ENCODE data around the gene PARP3. TPM values are rescaled to one million over a fixed set of nuclear protein-coding genes. Genes with fewer than 3 reads are reported as not detected.

The PARP3 gene
- total RNA-seq, 1 experiment from 2014 or later = 17.5 TPM

DNA sequence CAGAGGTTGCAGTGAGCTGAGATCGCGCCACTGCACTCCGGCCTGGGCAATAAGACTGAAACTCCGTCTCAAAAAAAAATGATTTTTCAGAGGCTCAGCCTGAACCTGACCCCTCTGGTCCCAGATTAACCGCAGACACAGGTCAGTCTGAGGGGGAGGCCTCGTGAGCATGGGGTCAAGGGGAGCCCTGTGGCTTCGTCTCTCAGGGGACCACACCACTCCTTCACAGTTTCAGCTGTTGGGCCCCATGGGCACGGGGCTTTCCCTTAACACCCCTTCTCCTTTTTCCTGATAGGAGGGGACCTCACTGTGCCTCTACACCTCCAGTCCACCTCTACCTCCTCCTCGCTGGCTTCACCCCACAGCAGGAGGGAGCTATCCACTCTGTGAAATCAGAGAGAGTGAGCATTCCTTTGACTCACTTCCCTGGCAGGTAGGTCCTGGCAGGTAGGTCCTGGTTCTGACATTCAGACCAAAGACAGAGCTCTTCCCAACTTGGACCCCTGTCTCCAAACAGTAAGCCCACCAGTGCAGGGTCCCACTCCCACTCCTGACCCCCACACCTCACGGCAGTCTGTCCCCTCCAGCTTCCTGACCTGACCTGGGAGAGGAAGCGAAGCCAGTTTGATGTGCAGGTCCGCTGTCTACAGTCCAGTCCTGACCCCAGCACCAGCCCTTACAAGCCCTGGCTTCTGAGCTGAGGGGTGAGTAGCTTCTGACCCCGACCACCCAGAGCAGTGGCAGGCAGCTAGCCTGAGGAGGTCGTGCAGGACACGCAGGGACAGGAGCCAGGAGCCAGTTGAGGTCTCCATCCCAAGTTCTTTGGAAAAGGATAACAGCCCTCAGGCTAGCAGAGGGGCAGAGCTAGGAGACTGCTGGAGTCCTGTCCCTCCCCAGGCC is 9.4 kb upstream of the PARP3 start:
- Histone ChIP-seq H3K9me2 (ENCODE audit: insufficient read depth) (no peaks in the 10 kb centered on the region), H3K4me2 (ENCODE audit: low read length) (no peak overlapping the region), H3K9me3 (ENCODE audit: control insufficient read depth in 1 of 2, insufficient read depth in 1 of 2, low read depth in 1 of 2, low read length in 2 of 2) (no peaks in the 10 kb centered on the region), H3K9ac (ENCODE audit: low read length) (no peak overlapping the region), H3K27ac (ENCODE audit: low read depth, low read length) (no peak overlapping the region), H4K20me1 (ENCODE audit: insufficient read depth) (no peaks in the 10 kb centered on the region), H3K36me3 (ENCODE audit: control insufficient read depth in 1 of 2, insufficient read depth in 2 of 2, low read length in 2 of 2) (peaks cover 29 to 49% of the 10 kb centered on the region in 2 experiments; a peak in 3 of 4 replicates), H2AFZ (ENCODE audit: low read depth, low read length, poor library complexity, severe bottlenecking) (no peak overlapping the region), H3K4me1 (ENCODE audit: control insufficient read depth in 1 of 2, insufficient read depth in 2 of 2, low read length in 2 of 2) (no peaks in the 10 kb centered on the region), H3K79me2 (ENCODE audit: insufficient read depth, low read length) (peaks cover 11% of the 10 kb centered on the region; the same call in 1 of the 2 replicates), H3K4me3 (replicated peaks in 1 of 2; ENCODE audit: low read depth in 1 of 2, low read length in 2 of 2) (no peak overlapping the region), H3K27me3 (ENCODE audit: insufficient read depth, low read length) (no peaks in the 10 kb centered on the region)
- no peak for TF ChIP-seq ZFX (IDR thresholded peaks at IDR 0.05)
- no peak for TF ChIP-seq SIN3A (IDR thresholded peaks at IDR 0.05; ENCODE audit: low read depth)
- TF ChIP-seq EGR1 (IDR thresholded peaks at IDR 0.05; ENCODE audit: low read depth) = no peak
- ChIA-PET RAD21 (ENCODE audit: low non-redundant PET in 1 of 2, low total read pairs in 2 of 2, uncharacterized antibody in 2 of 2, unreplicated experiment in 2 of 2) (no interaction called here), POLR2A (interaction anchor here (1.8 kb wide), 1 partner anchor 9 kb away, joined by 4 read pairs; the partner anchor contains the start of gene RRP9), CTCF (interaction anchor here (1.1 kb wide), 1 partner anchor 9 kb away, joined by 6 read pairs; the partner anchor contains the start of gene RRP9)
- no peak for DNase-seq (ENCODE audit: low read depth, low spot score)
- no TSS peak for BruUV-seq (replicated peaks)
- no peak for ATAC-seq
- intact Hi-C loops (cut with micrococcal nuclease) = no loop called here

- Histone ChIP-seq H3K4me3 (replicated peaks in 1 of 2; ENCODE audit: low read depth in 1 of 2, low read length in 2 of 2) (no peak overlapping the region), H3K4me2 (ENCODE audit: low read length) (no peak overlapping the region), H3K27ac (ENCODE audit: low read depth, low read length) (no peak overlapping the region), H3K36me3 (ENCODE audit: control insufficient read depth in 1 of 2, insufficient read depth in 2 of 2, low read length in 2 of 2) (peaks cover 29 to 57% of the 10 kb centered on the region in 2 experiments), H3K9me3 (ENCODE audit: control insufficient read depth in 1 of 2, insufficient read depth in 1 of 2, low read depth in 1 of 2, low read length in 2 of 2) (no peaks in the 10 kb centered on the region), H3K27me3 (ENCODE audit: insufficient read depth, low read length) (no peaks in the 10 kb centered on the region), H4K20me1 (ENCODE audit: insufficient read depth) (no peaks in the 10 kb centered on the region), H3K79me2 (ENCODE audit: insufficient read depth, low read length) (peaks cover 20% of the 10 kb centered on the region), H3K4me1 (ENCODE audit: control insufficient read depth in 1 of 2, insufficient read depth in 2 of 2, low read length in 2 of 2) (no peaks in the 10 kb centered on the region), H3K9me2 (ENCODE audit: insufficient read depth) (no peaks in the 10 kb centered on the region), H2AFZ (ENCODE audit: low read depth, low read length, poor library complexity, severe bottlenecking) (no peak overlapping the region), H3K9ac (ENCODE audit: low read length) (no peak overlapping the region)
- ChIA-PET RAD21 (ENCODE audit: low non-redundant PET in 1 of 2, low total read pairs in 2 of 2, uncharacterized antibody in 2 of 2, unreplicated experiment in 2 of 2) (no interaction called here), POLR2A (interaction anchor here (1.8 kb wide), 1 partner anchor 8 kb away, joined by 4 read pairs; the partner anchor contains the start of gene RRP9), CTCF (no interaction called here)
- intact Hi-C loops (cut with micrococcal nuclease) = no loop called here
- ATAC-seq = no peak
- no TSS peak for BruUV-seq (replicated peaks)
- no peak for DNase-seq (ENCODE audit: low read depth, low spot score)
- TF ChIP-seq ZNF274 (IDR thresholded peaks at IDR 0.05; ENCODE audit: low read depth, low read length) (no peak), CBX3 (IDR thresholded peaks at IDR 0.05; ENCODE audit: low read depth) (no peak), CEBPB (IDR thresholded peaks at IDR 0.05; ENCODE audit: low read depth) (no peak), SP1 (IDR thresholded peaks at IDR 0.05; ENCODE audit: low read depth) (no peak), POLR2A (IDR thresholded peaks at IDR 0.05; ENCODE audit: borderline replicate concordance, extremely low read depth, insufficient read depth, insufficient read length) (no peak), POLR2AphosphoS5 (IDR thresholded peaks at IDR 0.05; ENCODE audit: low read depth, low read length) (no peak), TCF7L2 (IDR thresholded peaks at IDR 0.05; ENCODE audit: borderline replicate concordance, extremely low read depth, insufficient read depth, insufficient read length) (no peak), RAD21 (IDR thresholded peaks at IDR 0.05; ENCODE audit: low read depth) (no peak), EZH2 (IDR thresholded peaks at IDR 0.05) (no peak), REST (IDR thresholded peaks at IDR 0.05; ENCODE audit: low read depth) (no peak), SRF (IDR thresholded peaks at IDR 0.05; ENCODE audit: low read depth) (no peak), FOSL1 (IDR thresholded peaks at IDR 0.05; ENCODE audit: low read depth) (no peak), EZH2phosphoT487 (IDR thresholded peaks at IDR 0.05; ENCODE audit: borderline replicate concordance) (no peak)
Measured at GRCh38 chr3:51933471-51934138, 8.6 kb upstream of the PARP3 start.
